ENCODE results near the gene KIF6.

The KIF6 gene

GRCh38 chr6:39471954-39472659, 253.1 kb downstream of the KIF6 start:
- Histone ChIP-seq H3K27me3 (ENCODE audit: insufficient read depth, poor library complexity, severe bottlenecking) (peaks cover 6% of the 10 kb centered on the region), H3K4me3 (replicated peaks; ENCODE audit: insufficient read depth, low read length) (no peak overlapping the region), H3K27ac (replicated peaks) (no peak overlapping the region)
- DNase-seq (ENCODE audit: low read depth in 1 of 2, low spot score in 1 of 2): no peak
- TF ChIP-seq SPI1 (IDR thresholded peaks at IDR 0.05; ENCODE audit: borderline replicate concordance, low read depth): no peak
- no peak for TF ChIP-seq REST (IDR thresholded peaks at IDR 0.05; ENCODE audit: insufficient replicate concordance, low read depth)
- TF ChIP-seq CTCF (IDR thresholded peaks at IDR 0.05; ENCODE audit: insufficient read depth, low read length): no peak
- TF ChIP-seq GABPA (IDR thresholded peaks at IDR 0.05; ENCODE audit: low read depth): no peak
- TF ChIP-seq POLR2AphosphoS5 (IDR thresholded peaks at IDR 0.05; ENCODE audit: low read depth): no peak

- no peak for DNase-seq (ENCODE audit: low read depth in 1 of 2, low spot score in 1 of 2)
Measured at GRCh38 chr6:39470506-39470905, 254.7 kb downstream of the KIF6 start.

More at GRCh38 chr6:39470506-39470905, 254.7 kb downstream of the KIF6 start:
- Histone ChIP-seq H3K27me3 (ENCODE audit: insufficient read depth, poor library complexity, severe bottlenecking) (peaks cover 6% of the 10 kb centered on the region), H3K4me3 (replicated peaks; ENCODE audit: insufficient read depth, low read length) (no peak overlapping the region), H3K27ac (replicated peaks) (no peak overlapping the region)
- TF ChIP-seq REST (IDR thresholded peaks at IDR 0.05; ENCODE audit: insufficient replicate concordance, low read depth) (no peak), SPI1 (IDR thresholded peaks at IDR 0.05; ENCODE audit: borderline replicate concordance, low read depth) (no peak), POLR2AphosphoS5 (IDR thresholded peaks at IDR 0.05; ENCODE audit: low read depth) (no peak), CTCF (IDR thresholded peaks at IDR 0.05; ENCODE audit: insufficient read depth, low read length) (no peak), GABPA (IDR thresholded peaks at IDR 0.05; ENCODE audit: low read depth) (no peak)
